Retinal pigment epithelial cell (primary cell): ENCODE results near the gene CCDC33.

ENCODE experiments used
- DNase-seq: peaks from one replicate; pipeline ENCODE4 v3.0.0-alpha.2; 2010; ENCODE audit warnings: low read depth
- H3K4me3 ChIP-seq: 2 replicates; pipeline ENCODE4 v1.5.1; 2011; ENCODE audit warnings: mild to moderate bottlenecking, low read length, control low read depth, moderate library complexity
- TF ChIP-seq, protein P1 (sequence below): conservative IDR thresholded peaks from 2 replicates; pipeline ENCODE4 v1.5.1; 2011; ENCODE audit warnings: low read depth, low read length, control low read depth, inconsistent platforms

The CCDC33 gene

DNA sequence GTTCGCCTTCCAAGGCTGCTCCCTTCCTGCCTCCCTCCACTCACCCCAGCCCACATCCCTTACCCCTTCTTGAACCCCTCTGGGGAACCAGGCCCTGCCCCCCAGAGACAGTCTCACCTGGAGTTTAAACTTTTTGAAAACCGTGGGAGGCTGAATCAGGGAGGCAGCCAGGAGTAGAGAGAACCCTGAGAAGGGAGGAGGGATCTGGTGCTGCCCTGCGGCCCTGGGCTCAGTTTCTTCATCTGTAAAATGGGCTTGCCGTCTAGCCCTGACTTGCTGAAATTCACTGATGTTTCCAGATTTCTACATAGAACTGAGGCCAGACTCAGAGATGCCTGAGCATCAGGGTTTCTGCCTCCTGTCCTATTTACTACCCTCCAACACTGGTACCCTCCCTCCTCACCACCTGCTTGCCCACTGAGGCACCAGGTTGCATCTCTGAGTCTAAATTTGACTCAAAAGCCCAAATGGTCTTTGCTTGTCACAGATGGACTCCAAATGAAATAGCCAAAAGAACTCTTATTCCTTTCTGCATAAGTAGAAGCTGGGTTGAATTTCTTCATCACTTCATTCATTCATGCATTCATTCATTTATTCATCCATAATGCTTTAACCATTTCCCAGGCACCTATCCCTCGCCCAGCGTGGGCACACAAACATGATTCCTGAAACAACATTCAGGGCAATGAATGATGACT, 21.7 kb upstream of the CCDC33 start:
- DNase-seq = no peak
- TF ChIP-seq, protein P1, sequence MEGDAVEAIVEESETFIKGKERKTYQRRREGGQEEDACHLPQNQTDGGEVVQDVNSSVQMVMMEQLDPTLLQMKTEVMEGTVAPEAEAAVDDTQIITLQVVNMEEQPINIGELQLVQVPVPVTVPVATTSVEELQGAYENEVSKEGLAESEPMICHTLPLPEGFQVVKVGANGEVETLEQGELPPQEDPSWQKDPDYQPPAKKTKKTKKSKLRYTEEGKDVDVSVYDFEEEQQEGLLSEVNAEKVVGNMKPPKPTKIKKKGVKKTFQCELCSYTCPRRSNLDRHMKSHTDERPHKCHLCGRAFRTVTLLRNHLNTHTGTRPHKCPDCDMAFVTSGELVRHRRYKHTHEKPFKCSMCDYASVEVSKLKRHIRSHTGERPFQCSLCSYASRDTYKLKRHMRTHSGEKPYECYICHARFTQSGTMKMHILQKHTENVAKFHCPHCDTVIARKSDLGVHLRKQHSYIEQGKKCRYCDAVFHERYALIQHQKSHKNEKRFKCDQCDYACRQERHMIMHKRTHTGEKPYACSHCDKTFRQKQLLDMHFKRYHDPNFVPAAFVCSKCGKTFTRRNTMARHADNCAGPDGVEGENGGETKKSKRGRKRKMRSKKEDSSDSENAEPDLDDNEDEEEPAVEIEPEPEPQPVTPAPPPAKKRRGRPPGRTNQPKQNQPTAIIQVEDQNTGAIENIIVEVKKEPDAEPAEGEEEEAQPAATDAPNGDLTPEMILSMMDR = no peak
- no peak overlapping the region for H3K4me3 ChIP-seq

DNA sequence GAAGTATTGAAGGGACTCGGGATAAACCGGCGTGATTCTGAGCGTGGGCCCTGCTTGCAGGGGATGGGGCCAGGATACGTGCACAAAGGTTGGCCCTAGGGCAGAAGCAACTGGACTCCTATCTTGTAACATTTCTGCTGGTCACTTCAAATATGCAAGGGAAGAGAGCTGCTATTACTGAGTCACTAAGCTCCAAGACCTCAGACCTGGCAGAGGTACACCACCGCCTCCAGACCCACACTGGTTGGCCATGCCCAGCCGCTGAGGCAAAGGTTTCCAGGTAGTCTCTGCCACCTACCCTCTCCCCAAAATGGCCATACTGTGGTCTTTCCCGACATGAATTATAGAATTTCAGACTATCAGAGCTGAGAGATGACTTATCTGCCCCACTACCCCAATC, 20.2 kb upstream of the CCDC33 start:
- TF ChIP-seq, protein P1 = no peak
- no peak for DNase-seq
- no peak overlapping the region for H3K4me3 ChIP-seq

DNA sequence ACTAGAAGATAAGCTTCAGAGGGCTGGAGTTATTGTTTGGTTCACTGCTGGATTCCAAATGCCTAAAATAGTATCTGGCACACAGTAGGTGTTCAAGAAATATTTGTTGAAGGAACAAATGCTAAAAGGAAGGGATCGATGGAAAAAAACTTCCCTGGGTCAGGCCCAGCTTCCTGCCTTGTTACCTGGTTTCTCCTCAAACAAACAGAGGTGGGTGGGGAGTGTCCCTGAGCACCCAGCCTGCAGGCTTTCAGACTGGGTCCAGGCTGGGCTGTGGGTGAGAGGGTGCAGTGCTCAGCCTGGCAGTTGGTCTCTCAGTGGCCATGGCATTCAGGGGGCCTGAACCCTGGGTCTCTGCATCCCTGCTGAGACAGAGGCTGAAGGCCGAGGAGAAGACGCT, 19.2 kb upstream of the CCDC33 start:
- DNase-seq = no peak
- TF ChIP-seq, protein P1 = no peak
- H3K4me3 ChIP-seq = no peak overlapping the region

DNA sequence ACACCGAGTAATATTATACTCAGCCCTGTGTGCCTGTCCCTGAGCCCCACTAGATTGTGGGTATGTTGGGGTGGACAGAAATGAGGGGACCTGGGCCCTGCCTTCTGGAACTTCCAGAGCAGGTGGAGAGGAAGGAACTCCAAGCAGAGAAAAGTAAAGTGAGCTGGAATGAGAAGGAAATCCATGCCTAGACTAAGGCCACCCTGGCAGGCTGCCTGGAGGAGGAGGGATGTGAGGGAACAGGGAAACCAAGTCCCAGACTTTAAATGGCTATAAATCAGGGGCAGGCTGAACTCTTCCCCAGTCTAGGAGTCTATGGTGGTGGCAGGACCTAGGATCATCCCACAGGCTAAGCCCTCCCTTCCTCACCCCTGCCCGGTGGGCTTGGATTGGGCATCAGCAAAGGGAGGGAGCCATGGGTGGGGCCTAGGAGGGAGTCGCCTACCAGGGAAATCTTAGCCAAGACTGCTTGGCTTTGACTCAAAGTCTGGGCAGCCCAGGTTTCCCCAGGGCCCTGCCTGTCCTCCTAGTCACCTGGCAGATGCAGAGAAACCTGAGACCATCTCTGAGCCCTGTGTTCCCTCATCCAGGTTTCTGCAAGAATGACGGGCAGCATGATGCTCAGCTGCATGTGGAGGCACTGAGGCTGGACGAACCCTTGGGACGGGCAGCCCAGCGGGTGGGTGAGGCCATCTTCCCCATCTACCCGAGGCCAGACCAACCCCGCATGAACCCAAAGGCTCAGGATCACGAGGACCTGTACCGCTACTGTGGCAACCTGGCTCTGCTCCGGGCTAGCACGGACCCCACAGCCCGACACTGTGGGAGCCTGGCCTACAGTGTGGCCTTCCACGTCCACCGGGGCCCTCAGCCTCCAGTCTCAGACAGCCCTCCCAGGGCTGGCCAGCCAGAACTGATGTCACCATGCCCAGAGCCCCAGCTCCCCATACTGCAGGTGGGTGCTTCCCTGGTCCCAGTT, 17.9 kb upstream of the CCDC33 start:
- no peak for DNase-seq
- no peak overlapping the region for H3K4me3 ChIP-seq
- TF ChIP-seq, protein P1 = no peak

DNA sequence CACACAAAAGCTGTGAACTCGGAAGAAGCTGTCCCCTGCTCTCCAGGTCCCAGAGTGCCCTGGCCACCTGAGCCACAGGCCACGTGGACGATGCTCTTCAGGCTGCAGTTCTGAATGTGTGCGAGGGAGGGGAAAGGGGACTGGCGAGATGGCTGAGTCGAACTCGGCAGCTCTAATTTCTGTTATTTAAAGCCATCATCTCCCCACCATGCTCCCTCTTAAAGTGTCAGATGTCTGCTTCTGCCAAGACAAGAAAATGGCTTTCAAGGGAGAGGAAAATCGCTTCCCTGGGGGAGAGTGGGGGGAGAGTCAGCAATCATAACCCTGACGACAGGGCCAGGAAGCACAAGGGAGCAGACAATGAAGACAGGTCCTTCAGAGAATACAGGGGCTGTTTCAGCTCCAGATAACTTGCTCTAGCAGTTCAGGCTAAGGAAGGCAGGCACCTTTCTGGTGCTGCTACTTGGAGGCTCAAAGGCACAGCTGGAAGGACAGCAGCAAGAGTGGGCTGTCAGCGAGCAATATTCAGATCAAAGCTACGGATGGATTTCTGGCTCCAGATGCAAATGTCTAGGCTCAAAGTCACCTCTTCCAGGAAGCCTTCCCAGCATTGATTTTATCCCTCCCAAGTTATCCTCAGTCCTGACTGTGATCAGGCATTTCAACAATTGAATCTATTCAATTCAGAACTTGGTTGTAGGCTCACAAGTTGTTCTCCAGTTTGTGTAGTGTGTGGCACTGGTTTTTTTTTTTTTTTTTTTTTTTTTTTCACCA, 15.5 kb upstream of the CCDC33 start:
- TF ChIP-seq, protein P1 = no peak
- no peak for DNase-seq

DNA sequence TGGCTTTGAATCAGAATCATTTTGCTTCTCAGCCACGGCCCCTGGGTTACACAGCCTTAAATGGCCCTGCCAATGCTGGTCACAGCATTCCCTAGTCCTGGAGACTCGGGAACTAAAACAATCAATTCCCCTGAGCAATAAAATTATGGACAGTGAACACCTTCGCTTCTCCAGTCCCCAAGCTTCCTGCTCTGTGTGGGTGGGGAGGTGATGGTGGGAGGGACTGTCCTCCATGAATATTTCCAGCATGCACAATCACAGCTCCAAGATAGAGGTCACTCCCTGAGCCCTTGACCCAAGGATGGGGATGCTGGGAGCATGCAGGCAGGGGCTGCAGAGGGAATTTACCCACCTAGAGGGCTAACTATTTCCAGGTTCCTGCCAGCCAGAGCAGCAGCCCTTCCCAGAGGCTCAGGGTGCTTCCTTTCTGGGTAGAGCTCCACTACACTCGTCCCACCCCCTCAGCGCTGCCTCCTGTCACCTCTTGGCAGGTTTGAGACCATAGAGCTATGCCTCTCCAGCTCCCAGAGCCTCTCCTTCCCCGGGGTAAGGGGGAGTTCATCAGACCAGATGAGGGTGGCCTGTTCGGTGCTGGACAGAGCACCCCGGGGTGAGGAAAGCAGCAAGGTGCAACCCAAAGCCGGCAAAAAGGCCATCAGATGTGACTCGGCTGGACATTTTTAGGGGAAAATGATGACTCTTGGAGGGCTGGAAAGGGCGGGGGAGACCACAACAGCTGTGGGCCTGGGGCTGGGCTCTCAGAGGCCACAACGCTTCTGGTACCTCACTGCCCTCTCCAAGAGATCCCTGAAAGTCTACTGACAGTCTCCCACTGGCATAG, 14.5 kb upstream of the CCDC33 start:
- TF ChIP-seq, protein P1 = no peak
- no peak for DNase-seq
- no peak overlapping the region for H3K4me3 ChIP-seq

More for the DNA sequence above, 15.5 kb upstream of the CCDC33 start:
- no peak overlapping the region for H3K4me3 ChIP-seq
